B cell (primary cell): Measurements from ENCODE around the gene AHNAK.

ENCODE experiments used
- EZH2 ChIP-seq: IDR thresholded peaks from 2 replicates; pipeline ENCODE4 v1.6.1; 2012; ENCODE audit warnings: borderline replicate concordance, low read depth, mild to moderate bottlenecking, moderate library complexity, low read length; ENCODE audit not compliant: insufficient read depth, poor library complexity, severe bottlenecking
- TF ChIP-seq, protein P1 (sequence below): fragments of 200-600 bp; IDR thresholded peaks from one replicate; pipeline ENCODE4 v1.8.0; 2022; ENCODE audit warnings: antibody characterized with exemption, mild to moderate bottlenecking

GRCh38 chr11:62514151-62514550, 32.5 kb downstream of the AHNAK start:
- TF ChIP-seq, protein P1, sequence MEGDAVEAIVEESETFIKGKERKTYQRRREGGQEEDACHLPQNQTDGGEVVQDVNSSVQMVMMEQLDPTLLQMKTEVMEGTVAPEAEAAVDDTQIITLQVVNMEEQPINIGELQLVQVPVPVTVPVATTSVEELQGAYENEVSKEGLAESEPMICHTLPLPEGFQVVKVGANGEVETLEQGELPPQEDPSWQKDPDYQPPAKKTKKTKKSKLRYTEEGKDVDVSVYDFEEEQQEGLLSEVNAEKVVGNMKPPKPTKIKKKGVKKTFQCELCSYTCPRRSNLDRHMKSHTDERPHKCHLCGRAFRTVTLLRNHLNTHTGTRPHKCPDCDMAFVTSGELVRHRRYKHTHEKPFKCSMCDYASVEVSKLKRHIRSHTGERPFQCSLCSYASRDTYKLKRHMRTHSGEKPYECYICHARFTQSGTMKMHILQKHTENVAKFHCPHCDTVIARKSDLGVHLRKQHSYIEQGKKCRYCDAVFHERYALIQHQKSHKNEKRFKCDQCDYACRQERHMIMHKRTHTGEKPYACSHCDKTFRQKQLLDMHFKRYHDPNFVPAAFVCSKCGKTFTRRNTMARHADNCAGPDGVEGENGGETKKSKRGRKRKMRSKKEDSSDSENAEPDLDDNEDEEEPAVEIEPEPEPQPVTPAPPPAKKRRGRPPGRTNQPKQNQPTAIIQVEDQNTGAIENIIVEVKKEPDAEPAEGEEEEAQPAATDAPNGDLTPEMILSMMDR = no peak
- no peak for TF ChIP-seq EZH2
